Peyer's patch (tissue), 4 donors: ENCODE results near the gene SYNCRIP. TPM values are rescaled to one million over a fixed set of nuclear protein-coding genes. Genes with fewer than 3 reads are reported as not detected.
A peak's percentile ranks its signal among the peaks of the same experiment; 100 is the strongest.

Experiments
- DNase-seq, 3 donors: peaks; one replicate each; pipeline ENCODE4 v3.0.0-alpha.2; 2017 to 2019
- H3K27ac ChIP-seq, 4 donors: fragments of 200-600 bp; sonication (generic); one replicate each; pipeline ENCODE4 v1.5.1; 2016 to 2019
- H3K27me3 ChIP-seq, 2 donors: fragments of 200-600 bp; sonication (generic); one replicate each; pipeline ENCODE4 v1.5.1; 2019
- H3K36me3 ChIP-seq, 3 donors: fragments of 200-600 bp; sonication (generic); one replicate each; pipeline ENCODE4 v1.5.1; 2016 to 2019
- H3K4me1 ChIP-seq, 4 donors: fragments of 200-600 bp; sonication (generic); one replicate each; pipeline ENCODE4 v1.5.1; 2016 to 2019
- H3K4me3 ChIP-seq, 4 donors: fragments of 200-600 bp; sonication (generic); 1 replicate in 3 of 4; 2 replicates in 1 of 4; pipeline ENCODE4 v1.5.1; 2016 to 2019; ENCODE audit warnings: mild to moderate bottlenecking in 1 of 4
- H3K9me3 ChIP-seq, 4 donors: fragments of 200-600 bp; sonication (generic); one replicate each; pipeline ENCODE4 v1.5.1; 2016 to 2019; ENCODE audit warnings: mild to moderate bottlenecking in 1 of 4
- CTCF ChIP-seq, 6 experiments: fragments of 450-650 bp in 4 of 6; fragments of 200-600 bp in 2 of 6; sonication (generic) in 1 of 6; IDR thresholded peaks; one replicate each; pipeline ENCODE4 v1.5.1; 2017 to 2019; ENCODE audit warnings: antibody characterized with exemption in 6 of 6, mild to moderate bottlenecking in 3 of 6, moderate library complexity in 1 of 6
- POLR2A ChIP-seq, 2 donors: fragments of 450-650 bp; IDR thresholded peaks; one replicate each; pipeline ENCODE4 v1.5.1; 2017; ENCODE audit warnings: antibody characterized with exemption in 2 of 2, mild to moderate bottlenecking in 2 of 2, moderate library complexity in 2 of 2
- total RNA-seq, 4 donors: library from RNA; depleted of rRNA; stranded (reverse); fragments of >200 nt; gene quantifications; one replicate each; pipeline ENCODE4 v1.1.0, GENCODE V29; 2016

Gene SYNCRIP
- total RNA-seq, 4 donors from 2014 or later, result 32.4 to 52.8 (median 37.8) TPM

GRCh38 chr6:85669735-85670194, 27.1 kb upstream of the SYNCRIP start:
- no peak overlapping the region for H3K4me3 ChIP-seq
- DNase-seq, result peak in 1 of 3 donors; percentile 18
- H3K9me3 ChIP-seq, result no peaks in the 10 kb centered on the region
- no peaks in the 10 kb centered on the region for H3K27me3 ChIP-seq
- peak overlapping the region in 3 of 4 donors; percentile 30 to 53 (median 51) for H3K27ac ChIP-seq
- no peak for TF ChIP-seq CTCF (IDR thresholded peaks at IDR 0.05)
- no peak for TF ChIP-seq POLR2A (IDR thresholded peaks at IDR 0.05)
- H3K36me3 ChIP-seq, result no peaks in the 10 kb centered on the region
- H3K4me1 ChIP-seq, result peaks cover 0 to 10% (median 3%) of the 10 kb centered on the region in 4 donors

- no peak for DNase-seq
- H3K36me3 ChIP-seq, result no peaks in the 10 kb centered on the region
- no peak overlapping the region for H3K4me3 ChIP-seq
- no peak for TF ChIP-seq POLR2A (IDR thresholded peaks at IDR 0.05)
- no peak for TF ChIP-seq CTCF (IDR thresholded peaks at IDR 0.05)
- H3K27ac ChIP-seq, result no peak overlapping the region
- no peaks in the 10 kb centered on the region for H3K27me3 ChIP-seq
- peaks cover 0 to 10% (median 0%) of the 10 kb centered on the region in 4 donors for H3K9me3 ChIP-seq
- no peaks in the 10 kb centered on the region for H3K4me1 ChIP-seq
These were observed 19.6 kb upstream of the SYNCRIP start for GRCh38 chr6:85662251-85662650.

GRCh38 chr6:85660181-85660611, 17.5 kb upstream of the SYNCRIP start:
- Histone ChIP-seq H3K4me1 (no peaks in the 10 kb centered on the region), H3K36me3 (no peaks in the 10 kb centered on the region), H3K4me3 (no peak overlapping the region), H3K9me3 (peaks cover 0 to 10% (median 0%) of the 10 kb centered on the region in 4 donors), H3K27me3 (no peaks in the 10 kb centered on the region), H3K27ac (no peak overlapping the region)
- no peak for TF ChIP-seq CTCF (IDR thresholded peaks at IDR 0.05)
- TF ChIP-seq POLR2A (IDR thresholded peaks at IDR 0.05), result no peak
- DNase-seq, result no peak

GRCh38 chr6:85650606-85651005, 7.9 kb upstream of the SYNCRIP start:
- Histone ChIP-seq H3K27ac (no peak overlapping the region), H3K27me3 (no peaks in the 10 kb centered on the region), H3K4me3 (no peak overlapping the region), H3K4me1 (no peaks in the 10 kb centered on the region), H3K9me3 (no peaks in the 10 kb centered on the region), H3K36me3 (no peaks in the 10 kb centered on the region)
- TF ChIP-seq CTCF (IDR thresholded peaks at IDR 0.05) (no peak), POLR2A (IDR thresholded peaks at IDR 0.05) (no peak)
- DNase-seq, result no peak

GRCh38 chr6:85644279-85644762, 1.6 kb upstream of the SYNCRIP start:
- Histone ChIP-seq H3K27me3 (no peaks in the 10 kb centered on the region), H3K4me3 (peak overlapping the region; percentile 95 to 99 (median 98)), H3K27ac (peak overlapping the region; percentile 95 to 100 (median 100)), H3K36me3 (peaks cover 0 to 5% (median 0%) of the 10 kb centered on the region in 3 donors), H3K9me3 (no peaks in the 10 kb centered on the region), H3K4me1 (peaks cover 0 to 26% (median 5%) of the 10 kb centered on the region in 4 donors)
- no peak for DNase-seq
- TF ChIP-seq POLR2A (IDR thresholded peaks at IDR 0.05), result no peak
- TF ChIP-seq CTCF (IDR thresholded peaks at IDR 0.05), result no peak
